Ishikawa (cell line): Measurements from ENCODE around the gene KREMEN1.

Experiments used
- CEBPB ChIP-seq: IDR thresholded peaks from 2 replicates; pipeline ENCODE4 v1.6.1; 2012
- CREB1 ChIP-seq: IDR thresholded peaks from 2 replicates; pipeline ENCODE4 v1.6.1; 2012; ENCODE audit warnings: low read depth
- EGR1 ChIP-seq: IDR thresholded peaks from 2 replicates; pipeline ENCODE4 v1.6.1; 2012
- EP300 ChIP-seq: IDR thresholded peaks from 2 replicates; pipeline ENCODE4 v1.6.1; 2012; ENCODE audit warnings: borderline replicate concordance
- FOXM1 ChIP-seq: IDR thresholded peaks from 2 replicates; pipeline ENCODE4 v1.6.1; 2012; ENCODE audit warnings: low read depth, borderline replicate concordance
- NFIC ChIP-seq: IDR thresholded peaks from 2 replicates; pipeline ENCODE4 v1.6.1; 2012
- RAD21 ChIP-seq: IDR thresholded peaks from 2 replicates; pipeline ENCODE4 v1.6.1; 2012; ENCODE audit warnings: low read depth
- TAF1 ChIP-seq: IDR thresholded peaks from 2 replicates; pipeline ENCODE4 v1.6.1; 2012; ENCODE audit warnings: low read depth, mild to moderate bottlenecking
- TCF12 ChIP-seq: IDR thresholded peaks from 2 replicates; pipeline ENCODE4 v1.6.1; 2012; ENCODE audit warnings: low read depth
- TEAD4 ChIP-seq: IDR thresholded peaks from 2 replicates; pipeline ENCODE4 v1.6.1; 2012
- YY1 ChIP-seq: IDR thresholded peaks from 2 replicates; pipeline ENCODE4 v1.6.1; 2012; ENCODE audit warnings: low read depth
- ZBTB7A ChIP-seq: IDR thresholded peaks from 2 replicates; pipeline ENCODE4 v1.6.1; 2012; ENCODE audit warnings: low read depth
- TF ChIP-seq, protein P1 (sequence below): IDR thresholded peaks from 2 replicates; pipeline ENCODE4 v1.6.1; 2012; ENCODE audit warnings: low read depth, mild to moderate bottlenecking
- TF ChIP-seq, protein P2 (sequence below): IDR thresholded peaks from 2 replicates; pipeline ENCODE4 v1.6.1; 2012
- TF ChIP-seq, protein P3 (sequence below): IDR thresholded peaks from 2 replicates; pipeline ENCODE4 v1.6.1; 2012

The KREMEN1 gene

DNA sequence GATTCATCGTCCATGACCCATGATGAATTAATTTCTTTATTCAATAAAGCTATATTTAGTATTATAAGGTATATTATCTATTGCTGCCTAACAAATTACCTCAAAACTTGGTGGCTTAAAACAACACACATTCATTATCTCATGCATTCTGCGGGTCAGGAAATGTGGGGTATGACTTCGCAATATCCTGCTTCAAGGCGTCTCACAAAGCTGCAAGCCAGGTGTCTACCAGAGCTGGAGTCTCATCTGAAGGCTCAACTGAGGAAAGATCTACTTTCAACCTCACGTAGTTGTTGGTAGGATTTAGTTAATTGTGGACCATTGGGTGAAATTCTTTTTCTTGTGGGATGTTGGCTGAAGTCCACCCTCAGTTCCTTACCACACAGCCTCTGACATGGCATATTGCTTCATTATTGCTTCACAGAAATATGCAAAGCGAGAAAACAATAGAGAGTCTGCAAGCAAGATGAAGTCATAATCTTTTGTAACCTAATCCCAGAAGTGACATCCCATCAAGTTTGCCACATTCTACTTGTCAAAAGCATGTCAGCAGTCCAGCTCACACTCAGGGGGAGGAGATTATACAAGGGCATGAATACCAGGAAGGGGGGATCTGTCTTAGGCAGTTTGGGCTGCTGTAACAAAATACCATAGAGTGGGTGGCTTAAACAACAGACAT, 45.1 kb downstream of the KREMEN1 start:
- no peak for TF ChIP-seq TAF1
- no peak for TF ChIP-seq CREB1
- TF ChIP-seq CEBPB, result peak; percentile 68; the same call in 1 of the 2 replicates

DNA sequence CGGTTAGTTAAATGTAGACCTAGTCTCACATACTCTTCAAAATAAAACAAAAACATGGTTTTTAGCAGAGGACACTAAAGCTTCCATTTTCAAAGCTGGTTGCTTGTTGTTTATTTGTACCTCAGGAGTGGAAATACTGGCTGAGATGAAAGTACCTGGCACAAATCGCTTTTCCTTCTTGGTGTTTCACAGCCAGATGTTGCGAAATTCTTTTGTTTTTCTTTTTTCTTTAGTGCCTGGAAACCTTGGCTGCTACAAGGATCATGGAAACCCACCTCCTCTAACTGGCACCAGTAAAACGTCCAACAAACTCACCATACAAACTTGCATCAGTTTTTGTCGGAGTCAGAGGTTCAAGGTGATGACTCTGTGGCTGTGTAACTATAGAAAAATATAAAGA, 48.3 kb downstream of the KREMEN1 start:
- peak; percentile 85 for TF ChIP-seq CEBPB
- TF ChIP-seq EGR1, result no peak

DNA sequence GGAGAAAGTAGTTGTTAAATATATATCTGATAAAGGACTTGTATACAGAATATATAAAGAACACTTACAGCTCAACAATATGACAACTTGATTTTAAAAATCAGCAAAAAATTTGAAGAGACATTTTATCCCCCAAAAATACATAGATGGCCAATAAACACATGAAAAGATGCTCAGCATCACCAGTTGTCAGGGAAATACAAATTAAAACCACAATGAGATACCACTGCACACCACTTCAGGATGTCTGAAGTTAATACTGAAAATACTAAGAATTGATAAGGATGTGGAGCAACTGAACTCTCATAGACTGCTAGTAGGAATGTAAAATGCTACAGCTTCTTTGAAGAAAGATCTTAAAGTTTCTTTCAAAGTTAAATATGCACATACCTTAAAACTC, 49.2 kb downstream of the KREMEN1 start:
- no peak for TF ChIP-seq CEBPB
- TF ChIP-seq TAF1, result no peak
- no peak for TF ChIP-seq TEAD4
- TF ChIP-seq YY1, result no peak
- TF ChIP-seq EP300, result no peak
- TF ChIP-seq NFIC, result no peak
- no peak for TF ChIP-seq CREB1
- TF ChIP-seq, protein P1, sequence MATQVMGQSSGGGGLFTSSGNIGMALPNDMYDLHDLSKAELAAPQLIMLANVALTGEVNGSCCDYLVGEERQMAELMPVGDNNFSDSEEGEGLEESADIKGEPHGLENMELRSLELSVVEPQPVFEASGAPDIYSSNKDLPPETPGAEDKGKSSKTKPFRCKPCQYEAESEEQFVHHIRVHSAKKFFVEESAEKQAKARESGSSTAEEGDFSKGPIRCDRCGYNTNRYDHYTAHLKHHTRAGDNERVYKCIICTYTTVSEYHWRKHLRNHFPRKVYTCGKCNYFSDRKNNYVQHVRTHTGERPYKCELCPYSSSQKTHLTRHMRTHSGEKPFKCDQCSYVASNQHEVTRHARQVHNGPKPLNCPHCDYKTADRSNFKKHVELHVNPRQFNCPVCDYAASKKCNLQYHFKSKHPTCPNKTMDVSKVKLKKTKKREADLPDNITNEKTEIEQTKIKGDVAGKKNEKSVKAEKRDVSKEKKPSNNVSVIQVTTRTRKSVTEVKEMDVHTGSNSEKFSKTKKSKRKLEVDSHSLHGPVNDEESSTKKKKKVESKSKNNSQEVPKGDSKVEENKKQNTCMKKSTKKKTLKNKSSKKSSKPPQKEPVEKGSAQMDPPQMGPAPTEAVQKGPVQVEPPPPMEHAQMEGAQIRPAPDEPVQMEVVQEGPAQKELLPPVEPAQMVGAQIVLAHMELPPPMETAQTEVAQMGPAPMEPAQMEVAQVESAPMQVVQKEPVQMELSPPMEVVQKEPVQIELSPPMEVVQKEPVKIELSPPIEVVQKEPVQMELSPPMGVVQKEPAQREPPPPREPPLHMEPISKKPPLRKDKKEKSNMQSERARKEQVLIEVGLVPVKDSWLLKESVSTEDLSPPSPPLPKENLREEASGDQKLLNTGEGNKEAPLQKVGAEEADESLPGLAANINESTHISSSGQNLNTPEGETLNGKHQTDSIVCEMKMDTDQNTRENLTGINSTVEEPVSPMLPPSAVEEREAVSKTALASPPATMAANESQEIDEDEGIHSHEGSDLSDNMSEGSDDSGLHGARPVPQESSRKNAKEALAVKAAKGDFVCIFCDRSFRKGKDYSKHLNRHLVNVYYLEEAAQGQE, result no peak
- TF ChIP-seq TCF12, result no peak
- no peak for TF ChIP-seq ZBTB7A
- TF ChIP-seq, protein P2, sequence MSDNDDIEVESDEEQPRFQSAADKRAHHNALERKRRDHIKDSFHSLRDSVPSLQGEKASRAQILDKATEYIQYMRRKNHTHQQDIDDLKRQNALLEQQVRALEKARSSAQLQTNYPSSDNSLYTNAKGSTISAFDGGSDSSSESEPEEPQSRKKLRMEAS, result no peak
- TF ChIP-seq FOXM1, result no peak
- TF ChIP-seq, protein P3, sequence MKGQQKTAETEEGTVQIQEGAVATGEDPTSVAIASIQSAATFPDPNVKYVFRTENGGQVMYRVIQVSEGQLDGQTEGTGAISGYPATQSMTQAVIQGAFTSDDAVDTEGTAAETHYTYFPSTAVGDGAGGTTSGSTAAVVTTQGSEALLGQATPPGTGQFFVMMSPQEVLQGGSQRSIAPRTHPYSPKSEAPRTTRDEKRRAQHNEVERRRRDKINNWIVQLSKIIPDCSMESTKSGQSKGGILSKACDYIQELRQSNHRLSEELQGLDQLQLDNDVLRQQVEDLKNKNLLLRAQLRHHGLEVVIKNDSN, result no peak
- no peak for TF ChIP-seq EGR1
- TF ChIP-seq RAD21, result no peak

DNA sequence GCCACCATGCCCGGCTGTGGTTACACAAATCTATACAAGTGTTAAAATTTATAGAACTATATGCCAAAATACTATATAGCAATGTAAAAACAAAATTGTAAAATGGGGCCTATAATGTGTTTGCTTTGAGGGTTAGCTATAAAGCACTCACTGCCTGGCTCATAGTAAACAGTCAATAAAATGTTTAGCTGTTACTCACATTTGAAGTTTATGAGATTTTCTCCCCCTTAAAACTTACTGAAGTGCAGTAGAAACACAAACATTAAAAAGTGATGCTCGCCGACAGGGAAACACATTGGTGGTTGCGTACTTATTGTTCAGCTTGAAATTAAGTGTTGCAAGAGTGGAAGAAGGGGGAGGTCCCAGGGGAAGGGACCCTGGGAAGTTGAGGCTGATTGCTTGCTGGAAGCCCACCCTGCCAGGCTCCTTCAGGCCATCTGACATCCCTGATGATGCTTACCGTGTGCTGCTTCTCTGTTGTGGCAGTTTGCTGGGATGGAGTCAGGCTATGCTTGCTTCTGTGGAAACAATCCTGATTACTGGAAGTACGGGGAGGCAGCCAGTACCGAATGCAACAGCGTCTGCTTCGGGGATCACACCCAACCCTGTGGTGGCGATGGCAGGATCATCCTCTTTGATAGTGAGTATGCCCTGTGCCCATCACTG, 52.1 kb downstream of the KREMEN1 start:
- TF ChIP-seq, protein P2, result no peak
- TF ChIP-seq TAF1, result no peak
- TF ChIP-seq YY1, result no peak
- TF ChIP-seq, protein P1, result no peak
- TF ChIP-seq RAD21, result no peak
- no peak for TF ChIP-seq CEBPB
- no peak for TF ChIP-seq TEAD4
- TF ChIP-seq, protein P3, result no peak
- TF ChIP-seq EP300, result no peak
- TF ChIP-seq CREB1, result no peak
- TF ChIP-seq EGR1, result no peak
- no peak for TF ChIP-seq NFIC
- no peak for TF ChIP-seq ZBTB7A
- no peak for TF ChIP-seq FOXM1

DNA sequence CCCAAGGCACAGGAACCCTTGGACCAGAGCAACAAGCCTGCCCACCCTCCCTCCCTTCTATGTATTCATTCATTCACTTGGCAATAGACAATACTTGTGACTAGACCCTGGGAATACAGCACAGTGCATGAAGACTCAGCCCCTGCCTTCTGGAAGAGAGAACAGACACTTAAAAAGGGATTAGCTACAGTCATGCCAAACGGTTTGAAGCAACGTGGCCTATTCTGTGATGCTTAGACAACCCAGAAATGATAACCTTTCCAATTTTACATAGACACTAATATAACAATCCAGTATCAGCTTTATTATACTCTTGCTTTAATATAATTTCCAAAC, 52.6 kb downstream of the KREMEN1 start:
- no peak for TF ChIP-seq CREB1
- TF ChIP-seq CEBPB, result no peak
- TF ChIP-seq NFIC, result no peak
- no peak for TF ChIP-seq YY1
- TF ChIP-seq TAF1, result no peak
- TF ChIP-seq, protein P2, result no peak
- TF ChIP-seq EP300, result no peak
- no peak for TF ChIP-seq FOXM1
- TF ChIP-seq, protein P3, result no peak
- TF ChIP-seq EGR1, result no peak
- TF ChIP-seq, protein P1, result no peak
- no peak for TF ChIP-seq RAD21
- TF ChIP-seq TCF12, result no peak
- TF ChIP-seq ZBTB7A, result no peak
